Measurements from ENCODE around the gene SLC16A13.
"Not testable (repeated sequence)": the region's sequence is repeated elsewhere in the genome, so short reads cannot be mapped to it uniquely, and the experiment has no call there.

Gene SLC16A13

GRCh38 chr17:7034955-7035590 lies 742 bp upstream of the SLC16A13 start:
- no peak for DNase-seq

GRCh38 chr17:7038025-7038862 lies 2.4 kb downstream of the SLC16A13 start:
- DNase-seq, result no peak

DNA sequence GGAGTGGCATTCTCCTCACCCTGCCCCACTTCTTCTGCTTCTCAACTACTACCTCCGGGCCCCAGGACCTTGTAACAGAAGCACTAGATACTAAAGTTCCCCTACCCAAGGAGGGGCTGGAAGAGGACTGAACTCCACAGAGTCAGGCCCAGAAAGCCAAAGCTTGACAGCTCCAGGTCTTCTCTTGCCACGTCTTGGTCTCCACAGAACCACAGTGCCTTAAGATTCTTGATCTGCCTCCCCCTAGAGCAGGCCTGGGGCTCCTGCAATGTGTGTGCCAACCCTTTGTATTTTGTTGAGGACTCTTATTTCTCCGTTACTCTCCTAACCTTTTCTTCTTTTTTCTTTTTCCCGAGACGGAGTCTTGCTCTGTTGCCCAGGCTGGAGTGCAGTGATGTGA lies 4.0 kb downstream of the SLC16A13 start:
- no peak for DNase-seq

DNA sequence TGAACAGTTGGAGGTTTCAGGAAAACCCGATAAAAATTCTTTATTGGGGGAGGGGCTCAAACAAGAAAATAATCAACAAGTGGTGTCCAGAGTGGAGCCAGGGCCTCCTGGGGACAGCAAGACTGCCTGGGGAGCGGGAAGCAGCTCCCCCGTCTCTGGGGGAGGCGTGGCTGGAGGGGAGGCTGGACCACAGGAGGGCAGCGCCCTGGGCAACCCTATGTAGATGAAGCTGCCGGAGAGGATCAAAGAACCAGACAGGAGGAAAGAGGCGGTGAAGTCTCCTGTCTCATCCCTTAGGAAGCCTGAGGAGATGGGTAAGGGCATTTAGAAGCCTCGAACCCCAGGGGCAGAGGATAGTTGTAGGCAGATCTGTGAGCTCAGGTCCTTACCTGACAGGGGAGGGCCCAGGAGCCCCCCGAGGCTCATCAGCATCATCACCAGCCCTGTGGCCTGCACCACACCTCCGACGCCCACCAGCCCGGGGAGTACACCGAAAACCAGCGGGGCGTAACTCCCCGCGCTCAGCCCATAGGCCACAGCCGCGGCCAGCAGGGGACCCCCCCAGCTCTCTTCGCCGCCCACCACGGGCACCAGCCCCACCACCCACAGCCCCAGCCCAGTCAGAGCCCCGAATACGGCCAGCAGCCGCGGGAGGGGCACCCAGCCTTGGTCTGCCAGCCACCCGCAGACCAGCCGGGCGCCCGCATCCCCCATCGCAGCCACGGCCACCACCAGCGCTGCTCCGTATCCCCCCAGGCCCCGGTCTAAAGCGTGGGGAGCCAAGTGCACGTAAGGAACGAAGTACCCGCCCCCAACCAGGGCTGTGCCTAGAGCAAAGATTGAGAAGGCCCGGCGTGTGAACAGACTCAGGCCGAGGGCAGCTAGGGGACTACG lies 6.0 kb downstream of the SLC16A13 start:
- no peak for DNase-seq

GRCh38 chr17:7042501-7043181 lies 6.8 kb downstream of the SLC16A13 start:
- no peak for DNase-seq

DNA sequence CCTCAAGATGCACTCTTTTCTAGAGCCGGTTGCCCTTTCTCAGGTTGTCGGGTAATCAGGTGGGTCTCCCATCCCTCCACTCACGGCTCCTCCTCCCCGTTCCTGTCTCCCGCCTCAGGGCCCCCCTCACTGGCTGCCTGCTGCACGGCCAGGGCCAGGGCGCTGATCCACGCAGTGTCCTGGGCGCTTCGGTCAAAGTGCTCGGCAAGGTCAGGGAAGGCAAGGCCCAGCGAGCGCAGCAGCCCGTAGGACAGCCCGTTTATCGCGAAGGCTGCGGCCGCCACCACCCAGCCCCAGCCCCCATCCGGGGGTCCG lies 7.3 kb downstream of the SLC16A13 start:
- DNase-seq, result no peak

DNA sequence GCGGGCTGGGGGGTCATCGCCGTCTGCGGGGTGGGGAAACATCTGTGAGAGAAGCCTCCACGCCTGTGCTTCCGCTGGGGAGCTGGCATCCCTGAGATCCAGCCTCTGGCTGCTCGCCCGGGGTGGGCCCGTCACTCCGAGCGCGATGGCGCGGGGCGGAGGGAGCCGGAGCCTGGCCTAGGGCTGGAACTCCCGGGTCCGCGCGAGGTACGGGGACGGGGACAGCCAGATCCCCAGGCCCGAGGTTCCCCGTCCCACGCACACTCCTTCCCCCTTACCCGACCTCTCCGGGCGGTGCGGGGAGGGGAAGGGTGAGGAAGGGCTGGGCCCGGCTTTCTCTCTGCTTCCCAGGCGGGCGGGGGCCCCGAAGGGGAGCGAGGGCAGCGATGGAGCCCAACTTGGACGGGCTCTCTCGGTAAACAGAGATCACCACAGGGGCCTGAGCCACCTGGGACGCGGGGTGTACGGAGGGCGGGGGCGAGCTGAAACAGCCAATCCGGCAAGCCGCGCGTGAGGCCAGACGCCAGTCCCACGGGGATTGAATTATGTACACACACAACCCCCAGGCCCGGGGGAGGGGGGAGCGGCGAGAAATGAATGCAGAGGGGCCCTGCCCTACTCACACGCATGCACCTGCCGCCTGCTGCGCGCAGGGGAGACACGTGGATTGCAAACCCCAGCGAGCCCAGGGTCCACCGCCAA lies 7.8 kb downstream of the SLC16A13 start, which contains the start of gene SLC16A11:
TSS of gene SLC16A11 (minus strand) at position 596 of the 702 bp plus-strand sequence. CDS start at position 17, 579 bp downstream.
- DNase-seq, result no peak

- no peak for DNase-seq
Measured at GRCh38 chr17:7045492-7046126, 9.8 kb downstream of the SLC16A13 start.

GRCh38 chr17:7046127-7046724 lies 10.4 kb downstream of the SLC16A13 start:
- no peak for DNase-seq

DNA sequence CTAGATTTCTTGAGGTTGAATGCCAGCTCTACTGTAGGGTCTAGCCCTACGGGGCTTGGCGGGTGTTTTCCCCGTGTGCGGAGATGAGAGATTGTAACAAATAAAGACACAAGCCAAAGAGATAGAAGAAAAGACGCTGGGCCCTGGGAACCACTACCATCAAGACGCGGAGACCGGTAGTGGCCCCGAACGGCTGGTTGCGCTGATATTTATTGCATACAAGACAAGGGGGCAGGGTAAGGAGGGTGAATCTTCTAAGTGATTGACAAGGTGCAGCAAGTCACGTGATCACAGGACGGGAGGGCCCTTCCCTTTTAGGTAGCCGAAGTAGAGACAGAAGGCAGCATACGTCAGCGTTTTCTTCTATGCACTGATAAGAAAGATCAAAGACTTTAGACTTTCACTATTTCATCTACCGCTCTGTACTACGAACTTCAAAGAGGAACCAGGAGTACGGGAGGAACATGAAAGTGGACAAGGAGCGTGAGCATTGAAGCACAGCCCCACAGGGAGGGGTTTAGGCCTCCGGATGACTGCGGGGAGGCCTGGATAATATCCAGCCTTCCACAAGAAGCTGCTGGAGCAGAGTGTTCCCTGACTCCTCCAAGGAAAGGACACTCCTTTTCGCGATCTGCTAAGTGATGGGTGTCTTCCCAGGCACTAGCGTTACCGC lies 11.0 kb downstream of the SLC16A13 start:
- DNase-seq, result peak; percentile 57

DNA sequence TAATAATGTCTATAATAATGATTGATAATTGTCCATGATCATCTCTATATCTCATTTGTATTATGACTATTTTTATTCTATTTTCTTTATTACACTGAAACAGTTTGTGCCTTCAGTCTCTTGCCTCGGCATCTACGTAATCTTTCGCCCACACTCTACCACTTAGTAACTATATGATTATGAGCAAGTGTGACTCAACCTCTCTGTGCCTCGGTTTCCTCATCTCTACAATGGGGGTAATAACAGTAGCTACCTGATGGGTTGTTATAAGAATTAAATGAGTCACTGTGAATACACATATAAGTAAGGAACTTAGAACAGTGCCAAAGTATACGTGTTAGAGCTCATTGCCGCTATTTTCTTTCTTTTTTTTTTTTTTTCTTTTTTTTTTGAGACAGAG lies 11.8 kb downstream of the SLC16A13 start:
- DNase-seq, result no peak

DNA sequence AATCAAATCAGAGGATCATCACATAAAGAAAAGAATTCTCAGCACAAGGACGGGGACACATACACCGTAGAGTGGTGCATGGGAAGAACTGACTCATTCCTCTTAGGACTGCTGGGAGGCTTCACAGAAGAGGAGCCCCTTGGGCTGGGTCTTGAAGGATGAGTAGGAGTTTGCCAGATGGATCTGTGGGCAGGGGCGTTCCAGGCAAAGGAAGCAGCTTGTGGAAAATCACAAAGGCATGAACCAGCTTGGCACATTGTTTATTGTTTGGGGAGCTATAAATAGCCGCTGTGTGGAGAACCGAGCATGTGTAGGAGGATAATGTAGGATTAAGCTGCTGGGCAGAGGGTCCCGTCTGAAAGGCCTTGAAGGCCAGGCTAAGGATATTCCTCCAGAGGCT lies 13.2 kb downstream of the SLC16A13 start:
- no peak for DNase-seq

DNA sequence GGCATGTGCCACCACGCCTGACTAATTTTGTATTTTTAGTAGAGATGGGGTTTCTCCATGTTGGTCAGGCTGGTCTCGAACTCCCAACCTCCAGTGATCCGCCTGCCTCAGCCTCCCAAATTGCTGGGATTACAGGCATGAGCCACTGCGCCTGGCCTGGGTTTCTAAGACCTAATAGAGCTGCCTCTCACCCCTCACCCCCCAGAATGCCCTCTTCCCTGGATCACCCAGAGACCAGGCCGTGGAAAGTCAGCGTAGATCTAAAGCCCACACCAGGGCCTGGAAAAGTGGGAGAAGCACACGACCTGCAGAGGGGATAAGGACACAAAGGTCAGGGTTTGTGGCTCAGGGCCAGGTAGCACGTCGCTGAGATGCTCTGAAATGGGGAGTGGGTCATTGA lies 14.8 kb downstream of the SLC16A13 start:
- not testable (repeated sequence) for DNase-seq

GRCh38 chr17:7056386-7056785 lies 20.6 kb downstream of the SLC16A13 start:
- DNase-seq, result no peak

GRCh38 chr17:7058831-7059447 lies 23.1 kb downstream of the SLC16A13 start:
- DNase-seq, result no peak

- no peak for DNase-seq
Measured at GRCh38 chr17:7060165-7060891, 24.5 kb downstream of the SLC16A13 start.

DNA sequence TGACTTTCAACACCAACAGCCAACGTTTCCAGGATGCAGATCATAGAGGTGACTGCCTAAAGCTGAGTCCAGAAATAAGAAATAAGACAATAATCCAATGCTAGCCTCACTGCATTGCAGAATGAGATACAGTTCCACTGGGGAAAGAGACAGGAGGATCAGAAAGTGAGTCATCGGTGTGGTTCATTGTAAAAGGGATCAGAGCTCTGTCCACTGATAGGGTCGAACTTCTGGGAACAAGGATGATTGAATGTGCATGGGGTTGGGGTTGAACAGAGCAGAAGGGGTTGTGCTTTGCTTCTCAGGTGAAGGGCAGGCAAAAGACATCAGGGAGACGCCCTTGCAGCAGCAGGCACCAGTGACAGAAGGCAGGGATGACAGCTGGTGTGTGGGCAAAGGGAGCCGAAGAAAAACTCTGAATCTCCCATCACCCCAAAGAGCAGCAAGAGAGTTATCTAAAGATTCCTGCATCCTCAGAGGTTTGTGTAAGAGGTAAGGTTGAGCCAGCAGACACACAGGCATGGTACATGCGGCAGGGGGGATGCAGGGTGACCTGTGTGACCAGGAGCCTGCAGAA lies 27.8 kb downstream of the SLC16A13 start:
- no peak for DNase-seq

- DNase-seq, result no peak
Measured at GRCh38 chr17:7064261-7064660, 28.4 kb downstream of the SLC16A13 start.

GRCh38 chr17:7067198-7067597 lies 31.4 kb downstream of the SLC16A13 start:
- no peak for DNase-seq
